GM21381 (cell line): Measurements from ENCODE around the gene LDAF1.
"Not testable (repeated sequence)": the region's sequence is repeated elsewhere in the genome, so short reads cannot be mapped to it uniquely, and the experiment has no call there.

Source experiments
- ATAC-seq: cut with Tn5 transposase; IDR thresholded peaks from one replicate; pipeline ENCODE4 v1.9.1; 2021; ENCODE audit warnings: mild to moderate bottlenecking, moderate library complexity; ENCODE audit not compliant: unreplicated experiment

LDAF1 gene

DNA sequence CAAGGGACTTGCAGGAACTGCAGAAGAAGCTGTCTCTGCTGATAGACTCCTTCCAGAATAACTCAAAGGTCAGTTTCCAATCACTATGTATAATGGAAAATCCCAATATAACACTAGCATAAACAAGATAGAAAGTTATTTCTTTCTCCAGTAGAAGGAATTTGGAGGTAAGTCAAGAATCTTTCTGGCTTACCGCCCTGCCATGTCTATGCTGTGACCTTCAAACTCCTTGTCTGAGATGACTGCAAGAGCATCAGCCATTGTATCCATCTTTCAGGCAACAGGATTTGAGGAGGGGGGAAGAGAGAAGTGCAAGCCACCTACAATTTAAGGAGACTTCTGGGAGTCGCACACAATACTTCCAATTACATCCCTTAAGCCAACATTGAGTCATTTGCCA, 2.7 kb downstream of the LDAF1 start:
- no peak for ATAC-seq

GRCh38 chr16:21162661-21163151, 4.2 kb downstream of the LDAF1 start:
- ATAC-seq: no peak

DNA sequence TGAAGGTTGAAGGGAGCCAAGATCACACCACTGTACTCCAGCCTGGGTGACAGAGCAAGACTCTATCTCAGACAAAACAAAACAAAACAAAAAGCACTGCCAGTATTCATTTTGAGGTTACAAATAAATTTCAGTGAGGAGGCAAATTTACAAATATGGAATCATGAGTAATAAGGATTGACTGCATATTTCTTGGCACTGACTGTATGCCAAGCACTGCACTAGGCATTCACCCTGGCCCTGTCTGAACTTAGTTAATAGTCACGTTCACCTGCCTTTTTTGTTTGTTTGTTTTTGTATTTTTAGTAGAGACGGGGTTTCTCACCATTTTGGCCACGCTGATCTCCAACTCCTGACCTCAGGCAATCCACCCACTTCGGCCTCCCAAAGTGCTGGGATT, 5.1 kb downstream of the LDAF1 start:
- ATAC-seq: no peak

GRCh38 chr16:21164521-21165168, 6.2 kb downstream of the LDAF1 start:
- no peak for ATAC-seq

- ATAC-seq: no peak
Measured at GRCh38 chr16:21166561-21166961, 8.1 kb downstream of the LDAF1 start.

GRCh38 chr16:21167360-21167759, 8.9 kb downstream of the LDAF1 start:
- ATAC-seq: no peak

GRCh38 chr16:21167929-21168602, 9.6 kb downstream of the LDAF1 start:
- no peak for ATAC-seq

- ATAC-seq: no peak
Measured at GRCh38 chr16:21169249-21169981, 10.9 kb downstream of the LDAF1 start.

GRCh38 chr16:21170116-21170515, 11.6 kb downstream of the LDAF1 start:
- not testable (repeated sequence) for ATAC-seq

DNA sequence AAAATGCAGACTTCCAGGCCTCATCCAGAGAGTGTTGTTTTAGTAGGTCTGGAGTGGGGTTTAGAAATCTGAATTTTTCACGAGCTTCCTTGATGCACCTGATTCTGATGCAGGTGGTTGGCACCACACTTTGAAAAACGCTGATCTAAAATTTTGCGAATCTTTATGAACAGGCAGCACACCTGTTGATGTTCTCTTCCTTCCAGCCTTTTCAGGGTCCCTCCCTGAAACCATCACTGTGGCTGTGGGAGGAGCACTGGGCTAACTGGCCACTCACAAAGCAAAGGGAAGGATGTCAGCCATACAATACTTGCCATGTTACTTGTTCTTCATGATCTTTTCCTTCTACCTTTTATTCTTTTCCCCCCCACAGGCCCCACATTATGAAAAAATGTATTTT, 14.2 kb downstream of the LDAF1 start:
- ATAC-seq: no peak

GRCh38 chr16:21175397-21175796, 16.9 kb downstream of the LDAF1 start:
- ATAC-seq: no peak

GRCh38 chr16:21179126-21179982, 20.9 kb downstream of the LDAF1 start:
- ATAC-seq: no peak

DNA sequence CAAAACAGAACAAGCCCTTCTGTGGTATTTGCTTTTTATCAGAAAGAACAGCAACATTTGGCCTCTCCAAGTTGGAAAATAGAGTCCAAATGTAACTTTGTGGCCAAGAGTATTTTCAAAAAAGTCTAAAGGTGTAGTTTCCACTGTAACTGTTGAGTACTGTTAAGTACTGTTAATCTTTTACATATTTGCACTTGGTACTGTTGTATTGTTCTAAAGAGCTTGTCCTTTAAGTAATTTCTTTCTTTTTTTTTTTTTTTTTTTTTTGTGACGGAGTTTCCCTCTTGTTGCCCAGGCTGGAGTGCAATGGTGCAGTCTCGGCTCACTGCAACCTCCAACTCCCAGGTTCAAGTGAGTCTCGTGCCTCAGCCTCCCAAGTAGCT, 21.5 kb downstream of the LDAF1 start:
- ATAC-seq: no peak

GRCh38 chr16:21183995-21184394, 25.5 kb downstream of the LDAF1 start:
- no peak for ATAC-seq

- no peak for ATAC-seq
Measured at GRCh38 chr16:21184834-21185233, 26.4 kb downstream of the LDAF1 start.

DNA sequence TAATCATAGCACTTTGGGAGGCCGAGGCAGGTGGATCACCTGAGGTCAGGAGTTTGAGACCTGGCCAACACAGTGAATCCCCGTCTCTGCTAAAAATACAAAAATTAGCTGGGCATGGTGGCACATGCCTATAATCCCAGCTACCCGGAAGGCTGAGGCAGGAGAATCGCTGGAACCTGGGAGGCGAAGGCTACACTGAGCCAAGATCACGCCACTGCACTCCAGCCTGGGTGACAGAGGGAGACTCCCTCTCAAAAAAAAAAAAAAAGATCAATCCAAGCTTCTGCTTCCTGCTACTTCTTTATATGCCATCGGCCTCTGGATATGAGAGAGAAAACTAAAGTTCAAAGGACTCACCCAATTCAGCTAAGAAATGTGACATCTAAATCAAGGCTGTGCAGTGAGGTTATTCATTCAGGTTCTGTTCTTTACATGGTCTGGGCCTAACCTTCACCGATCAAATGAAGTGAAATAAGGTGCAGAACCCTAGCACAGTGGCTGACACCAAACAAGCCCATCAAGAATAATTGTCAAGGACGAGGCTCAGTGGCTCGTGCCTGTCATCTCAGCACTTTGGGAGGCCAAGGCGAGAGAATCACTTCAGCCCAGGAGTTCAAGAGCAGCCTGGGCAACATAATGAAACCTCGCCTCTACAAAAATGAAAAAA, 27.3 kb downstream of the LDAF1 start:
- no peak for ATAC-seq

GRCh38 chr16:21186326-21186691, 27.8 kb downstream of the LDAF1 start:
- no peak for ATAC-seq

DNA sequence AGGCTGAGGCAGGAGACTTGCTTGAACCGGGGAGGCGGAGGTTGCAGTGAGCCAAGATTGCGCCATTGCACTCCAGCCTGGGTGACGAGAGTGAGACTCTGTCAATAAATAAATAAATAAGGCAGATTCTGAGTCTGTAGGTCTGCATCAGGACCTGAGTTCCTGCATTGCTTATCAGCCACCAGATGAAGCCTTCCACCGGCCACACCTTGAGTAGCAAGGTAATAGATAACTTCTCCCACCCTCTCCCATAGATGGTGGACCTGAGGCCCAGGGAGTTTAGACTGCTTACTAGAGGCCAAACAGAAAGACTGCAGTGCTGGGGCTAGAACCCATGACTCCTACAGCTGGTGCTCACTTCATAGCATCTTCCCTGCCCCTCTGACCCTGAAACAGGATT, 30.8 kb downstream of the LDAF1 start:
- ATAC-seq: no peak

GRCh38 chr16:21190013-21190412, 31.5 kb downstream of the LDAF1 start:
- ATAC-seq: no peak

- no peak for ATAC-seq
Measured at GRCh38 chr16:21190599-21190998, 32.1 kb downstream of the LDAF1 start.

- ATAC-seq: no peak
Measured at GRCh38 chr16:21192991-21193390, 34.5 kb downstream of the LDAF1 start.
